Astrocyte (in vitro differentiated cells and primary cell): Measurements from ENCODE around the gene DNAAF8. TPM values are rescaled to one million over a fixed set of nuclear protein-coding genes. Genes with fewer than 3 reads are reported as not detected.

Experiments used
- DNase-seq: peaks from one replicate; pipeline ENCODE4 v3.0.0-alpha.2; 2010; ENCODE audit warnings: low read depth
- FAIRE-seq: peaks from 2 replicates; lab custom pipeline; 2011; peaks lifted over from hg19 to GRCh38; lab: Jason Lieb, UNC
- H2AFZ ChIP-seq: 2 replicates; pipeline ENCODE4 v1.6.0; 2012; ENCODE audit warnings: low read depth, low read length, inconsistent platforms
- H3K27ac ChIP-seq: 2 replicates; pipeline ENCODE4 v1.5.1; 2011; ENCODE audit warnings: low read depth, low read length, inconsistent platforms
- H3K27me3 ChIP-seq: 2 replicates; pipeline ENCODE4 v1.6.0; 2011; ENCODE audit warnings: low read length, inconsistent platforms; ENCODE audit not compliant: insufficient read depth
- H3K36me3 ChIP-seq: 2 replicates; pipeline ENCODE4 v1.5.1; 2011; ENCODE audit warnings: low read length, inconsistent platforms; ENCODE audit not compliant: insufficient read depth
- H3K4me1 ChIP-seq: 2 replicates; pipeline ENCODE4 v1.5.1; 2011; ENCODE audit warnings: low read length, inconsistent platforms; ENCODE audit not compliant: insufficient read depth
- H3K4me2 ChIP-seq: 2 replicates; pipeline ENCODE4 v1.6.0; 2012; ENCODE audit warnings: low read length, inconsistent platforms
- H3K4me3 ChIP-seq: 2 replicates; pipeline ENCODE4 v1.5.1; 2011; ENCODE audit warnings: low read depth, mild to moderate bottlenecking, low read length, inconsistent platforms; ENCODE audit not compliant: insufficient read depth
- H3K79me2 ChIP-seq: 2 replicates; pipeline ENCODE4 v1.6.0; 2012; ENCODE audit warnings: mild to moderate bottlenecking, low read length, inconsistent platforms; ENCODE audit not compliant: insufficient read depth
- H3K9ac ChIP-seq: 2 replicates; pipeline ENCODE4 v1.6.0; 2012; ENCODE audit warnings: mild to moderate bottlenecking, low read length, inconsistent platforms
- H3K9me3 ChIP-seq: 2 replicates; pipeline ENCODE4 v1.5.1; 2012; ENCODE audit warnings: low read depth, mild to moderate bottlenecking, low read length, inconsistent platforms; ENCODE audit not compliant: insufficient read depth
- H4K20me1 ChIP-seq: 2 replicates; pipeline ENCODE4 v1.6.0; 2012; ENCODE audit warnings: low read length, inconsistent platforms; ENCODE audit not compliant: insufficient read depth
- H3K27ac Mint-ChIP-seq: one replicate; pipeline ENCODE4 v1.8.0; 2021; ENCODE audit warnings: mild to moderate bottlenecking, mixed read lengths; ENCODE audit not compliant: unreplicated experiment
- H3K27me3 Mint-ChIP-seq: one replicate; pipeline ENCODE4 v1.8.0; 2021; ENCODE audit warnings: low read depth, mixed read lengths; ENCODE audit not compliant: unreplicated experiment
- H3K36me3 Mint-ChIP-seq: one replicate; pipeline ENCODE4 v1.8.0; 2021; ENCODE audit warnings: low read depth, mixed read lengths; ENCODE audit not compliant: unreplicated experiment
- H3K4me1 Mint-ChIP-seq: one replicate; pipeline ENCODE4 v1.8.0; 2021; ENCODE audit warnings: low read depth, mixed read lengths; ENCODE audit not compliant: unreplicated experiment
- H3K4me3 Mint-ChIP-seq: one replicate; pipeline ENCODE4 v1.8.0; 2021; ENCODE audit warnings: mild to moderate bottlenecking, moderate library complexity, mixed read lengths; ENCODE audit not compliant: unreplicated experiment
- H3K9me3 Mint-ChIP-seq: one replicate; pipeline ENCODE4 v1.8.0; 2021; ENCODE audit warnings: mild to moderate bottlenecking, mixed read lengths; ENCODE audit not compliant: unreplicated experiment
- CTCF ChIP-seq: IDR thresholded peaks from 2 replicates; pipeline ENCODE4 v1.5.1; 2011; ENCODE audit warnings: low read depth, mild to moderate bottlenecking, inconsistent platforms, low read length, moderate library complexity; ENCODE audit not compliant: insufficient read depth
- EZH2 ChIP-seq: IDR thresholded peaks from 2 replicates; pipeline ENCODE4 v1.6.1; 2012; ENCODE audit warnings: mild to moderate bottlenecking, low read length, inconsistent platforms; ENCODE audit not compliant: insufficient read depth
- total RNA-seq: library from RNA; stranded (reverse); gene quantifications from 2 replicates; pipeline ENCODE4 v1.2.1, GENCODE V29; 2021

Gene DNAAF8
- total RNA-seq, 1 donor from 2014 or later, result 2.7 TPM

- FAIRE-seq (no peak), DNase-seq (no peak)
- H3K4me2 ChIP-seq, result no peak overlapping the region
- Mint-ChIP-seq H3K27me3 (no peaks in the 10 kb centered on the region), H3K36me3 (peaks cover 1% of the 10 kb centered on the region), H3K4me3 (no peak overlapping the region), H3K4me1 (peaks cover 3% of the 10 kb centered on the region), H3K27ac (no peak overlapping the region), H3K9me3 (peaks cover 3% of the 10 kb centered on the region)
- TF ChIP-seq CTCF (no peak), EZH2 (no peak)
- H2AFZ ChIP-seq, result no peak overlapping the region
- H3K36me3 ChIP-seq, result no peaks in the 10 kb centered on the region
- H3K4me1 ChIP-seq, result no peaks in the 10 kb centered on the region
- H3K27me3 ChIP-seq, result no peaks in the 10 kb centered on the region
- no peak overlapping the region for H3K27ac ChIP-seq
- H3K9me3 ChIP-seq, result no peaks in the 10 kb centered on the region
- no peak overlapping the region for H3K4me3 ChIP-seq
- H3K9ac ChIP-seq, result no peak overlapping the region
- H3K79me2 ChIP-seq, result no peaks in the 10 kb centered on the region
- H4K20me1 ChIP-seq, result no peaks in the 10 kb centered on the region
These were observed 43.2 kb downstream of the DNAAF8 start for GRCh38 chr16:4777339-4778049.

DNA sequence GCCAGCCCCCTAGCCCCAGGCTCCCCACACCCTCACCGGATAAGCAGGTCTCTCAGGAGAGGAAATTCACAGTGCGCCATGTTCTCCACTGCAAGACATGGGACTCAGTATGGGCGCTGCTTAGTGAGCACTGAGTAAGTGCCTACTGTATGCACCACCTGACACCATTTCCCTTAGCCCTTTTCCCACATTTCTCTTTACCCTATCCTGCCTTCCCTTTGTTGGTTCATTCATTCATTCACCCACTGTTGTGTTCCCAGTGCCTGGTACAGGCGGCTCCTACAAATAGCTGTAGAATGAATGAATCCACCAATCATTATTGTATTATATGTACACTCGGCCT lies 43.7 kb downstream of the DNAAF8 start:
- H3K4me1 Mint-ChIP-seq, result peaks cover 3% of the 10 kb centered on the region
- H2AFZ ChIP-seq, result no peak overlapping the region
- no peak overlapping the region for H3K4me2 ChIP-seq
- no peaks in the 10 kb centered on the region for H3K27me3 ChIP-seq
- no peaks in the 10 kb centered on the region for H3K36me3 ChIP-seq
- no peak overlapping the region for H3K4me3 Mint-ChIP-seq
- H3K9me3 ChIP-seq, result no peaks in the 10 kb centered on the region
- no peak overlapping the region for H3K27ac ChIP-seq
- no peak overlapping the region for H3K27ac Mint-ChIP-seq
- no peaks in the 10 kb centered on the region for H3K79me2 ChIP-seq
- no peaks in the 10 kb centered on the region for H3K4me1 ChIP-seq
- DNase-seq, result no peak
- no peak for TF ChIP-seq EZH2
- TF ChIP-seq CTCF, result no peak
- peaks cover 3% of the 10 kb centered on the region for H3K36me3 Mint-ChIP-seq
- H3K27me3 Mint-ChIP-seq, result no peaks in the 10 kb centered on the region
- H3K9ac ChIP-seq, result no peak overlapping the region
- no peaks in the 10 kb centered on the region for H4K20me1 ChIP-seq
- H3K4me3 ChIP-seq, result no peak overlapping the region
- no peak for FAIRE-seq
- H3K9me3 Mint-ChIP-seq, result peaks cover 3% of the 10 kb centered on the region

DNA sequence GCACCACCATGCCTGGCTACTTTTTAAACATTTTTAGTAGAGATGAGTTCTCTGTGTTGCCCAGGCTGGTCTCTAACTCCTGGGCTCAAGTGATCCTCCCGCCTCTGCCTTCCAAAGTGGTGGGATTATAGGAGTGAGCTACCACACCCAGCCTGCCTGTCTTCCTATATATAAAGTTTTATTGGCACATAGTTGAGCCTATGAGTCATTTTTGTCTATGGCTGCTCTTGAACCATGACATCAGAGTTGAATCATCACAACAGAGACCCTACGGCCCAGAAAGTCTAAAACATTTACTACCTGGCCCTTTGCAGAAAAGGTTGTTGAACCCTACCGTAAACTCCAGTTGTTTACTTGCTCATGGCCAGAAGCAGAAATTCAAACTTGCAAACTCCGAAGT lies 45.9 kb downstream of the DNAAF8 start:
- TF ChIP-seq CTCF, result no peak
- TF ChIP-seq EZH2, result no peak
- peaks cover 3% of the 10 kb centered on the region for H3K9me3 Mint-ChIP-seq

More for the DNA sequence above, 45.9 kb downstream of the DNAAF8 start:
- no peaks in the 10 kb centered on the region for H3K36me3 ChIP-seq
- no peak overlapping the region for H3K4me2 ChIP-seq
- H3K4me1 Mint-ChIP-seq, result peaks cover 3% of the 10 kb centered on the region
- H3K27ac Mint-ChIP-seq, result no peak overlapping the region
- H3K4me1 ChIP-seq, result no peaks in the 10 kb centered on the region
- no peaks in the 10 kb centered on the region for H4K20me1 ChIP-seq
- H3K9ac ChIP-seq, result no peak overlapping the region
- H3K4me3 Mint-ChIP-seq, result no peak overlapping the region
- H3K27ac ChIP-seq, result no peak overlapping the region
- H3K9me3 ChIP-seq, result no peaks in the 10 kb centered on the region
- DNase-seq (no peak), FAIRE-seq (no peak)
- peaks cover 8% of the 10 kb centered on the region for H3K36me3 Mint-ChIP-seq
- H2AFZ ChIP-seq, result no peak overlapping the region
- peaks cover 4% of the 10 kb centered on the region for H3K27me3 Mint-ChIP-seq
- no peak overlapping the region for H3K4me3 ChIP-seq
- no peaks in the 10 kb centered on the region for H3K27me3 ChIP-seq
- H3K79me2 ChIP-seq, result no peaks in the 10 kb centered on the region
